Ovary (tissue), 3 donors: ENCODE results near the gene DUS3L.

Experiments used
- CTCF ChIP-seq, 3 donors: fragments of 450-650 bp in 2 of 3; fragments of 200-600 bp in 1 of 3; IDR thresholded peaks; one replicate each; pipeline versions ENCODE4 v1.5.1 to v1.8.0; 2016 to 2022; ENCODE audit warnings: antibody characterized with exemption in 3 of 3, mild to moderate bottlenecking in 1 of 3
- EP300 ChIP-seq: sonication (generic); formaldehyde crosslinking; IDR thresholded peaks from one replicate; pipeline ENCODE4 v1.6.1; 2017; ENCODE audit warnings: antibody characterized with exemption
- POLR2A ChIP-seq: fragments of 450-650 bp; IDR thresholded peaks from one replicate; pipeline ENCODE4 v1.6.1; 2017; ENCODE audit warnings: antibody characterized with exemption, mild to moderate bottlenecking, moderate library complexity
- donor health status: DM: no; HTN: no; CAD: no.

GRCh38 chr19:5773276-5773675 lies 17.7 kb downstream of the DUS3L start:
- TF ChIP-seq CTCF (IDR thresholded peaks at IDR 0.05): no peak
- TF ChIP-seq EP300: no peak
- TF ChIP-seq POLR2A: no peak
